Prostate gland (tissue), 2 donors: ENCODE data around the gene MCC.

Experiments used
- POLR2A ChIP-seq: fragments of 450-650 bp; IDR thresholded peaks from one replicate; pipeline ENCODE4 v1.6.1; 2016; ENCODE audit warnings: antibody characterized with exemption, mild to moderate bottlenecking
- POLR2AphosphoS5 ChIP-seq: sonication (generic); formaldehyde crosslinking; IDR thresholded peaks from one replicate; pipeline ENCODE4 v1.6.1; 2017; ENCODE audit warnings: antibody characterized with exemption
- TF ChIP-seq, protein P1 (sequence below), 4 experiments: fragments of 200-600 bp in 2 of 4; fragments of 450-650 bp in 2 of 4; sonication (generic) in 2 of 4; IDR thresholded peaks; 1 replicate in 3 of 4; 2 replicates in 1 of 4; pipeline ENCODE4 v1.5.1; 2016 to 2019; ENCODE audit warnings: antibody characterized with exemption in 4 of 4, mild to moderate bottlenecking in 2 of 4, moderate library complexity in 2 of 4

DNA sequence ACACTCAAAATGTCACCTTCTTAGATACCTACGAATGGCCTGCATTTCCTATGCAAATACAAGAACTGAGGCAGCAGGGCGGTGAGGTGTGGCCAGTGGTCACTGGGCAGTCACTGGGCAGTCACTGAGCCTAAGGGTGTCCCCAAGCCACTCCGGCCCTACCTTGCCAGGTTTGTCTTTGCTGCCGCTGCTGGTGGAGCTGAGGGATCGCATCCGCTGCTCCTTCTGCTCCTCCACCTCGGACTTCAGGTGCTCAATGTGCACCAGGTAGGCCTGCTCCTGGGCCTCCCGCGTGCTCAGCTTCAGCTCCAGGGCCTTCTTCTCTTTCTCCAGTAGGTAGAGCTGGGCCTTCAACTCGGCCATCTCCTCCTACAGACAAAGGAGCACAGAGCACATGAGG lies 439.3 kb downstream of the MCC start:
- TF ChIP-seq, protein P1, sequence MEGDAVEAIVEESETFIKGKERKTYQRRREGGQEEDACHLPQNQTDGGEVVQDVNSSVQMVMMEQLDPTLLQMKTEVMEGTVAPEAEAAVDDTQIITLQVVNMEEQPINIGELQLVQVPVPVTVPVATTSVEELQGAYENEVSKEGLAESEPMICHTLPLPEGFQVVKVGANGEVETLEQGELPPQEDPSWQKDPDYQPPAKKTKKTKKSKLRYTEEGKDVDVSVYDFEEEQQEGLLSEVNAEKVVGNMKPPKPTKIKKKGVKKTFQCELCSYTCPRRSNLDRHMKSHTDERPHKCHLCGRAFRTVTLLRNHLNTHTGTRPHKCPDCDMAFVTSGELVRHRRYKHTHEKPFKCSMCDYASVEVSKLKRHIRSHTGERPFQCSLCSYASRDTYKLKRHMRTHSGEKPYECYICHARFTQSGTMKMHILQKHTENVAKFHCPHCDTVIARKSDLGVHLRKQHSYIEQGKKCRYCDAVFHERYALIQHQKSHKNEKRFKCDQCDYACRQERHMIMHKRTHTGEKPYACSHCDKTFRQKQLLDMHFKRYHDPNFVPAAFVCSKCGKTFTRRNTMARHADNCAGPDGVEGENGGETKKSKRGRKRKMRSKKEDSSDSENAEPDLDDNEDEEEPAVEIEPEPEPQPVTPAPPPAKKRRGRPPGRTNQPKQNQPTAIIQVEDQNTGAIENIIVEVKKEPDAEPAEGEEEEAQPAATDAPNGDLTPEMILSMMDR (IDR thresholded peaks at IDR 0.05) = no peak
- no peak for TF ChIP-seq POLR2A
- no peak for TF ChIP-seq POLR2AphosphoS5
